ENCODE measurements around the gene WDFY4.

The WDFY4 gene

DNA sequence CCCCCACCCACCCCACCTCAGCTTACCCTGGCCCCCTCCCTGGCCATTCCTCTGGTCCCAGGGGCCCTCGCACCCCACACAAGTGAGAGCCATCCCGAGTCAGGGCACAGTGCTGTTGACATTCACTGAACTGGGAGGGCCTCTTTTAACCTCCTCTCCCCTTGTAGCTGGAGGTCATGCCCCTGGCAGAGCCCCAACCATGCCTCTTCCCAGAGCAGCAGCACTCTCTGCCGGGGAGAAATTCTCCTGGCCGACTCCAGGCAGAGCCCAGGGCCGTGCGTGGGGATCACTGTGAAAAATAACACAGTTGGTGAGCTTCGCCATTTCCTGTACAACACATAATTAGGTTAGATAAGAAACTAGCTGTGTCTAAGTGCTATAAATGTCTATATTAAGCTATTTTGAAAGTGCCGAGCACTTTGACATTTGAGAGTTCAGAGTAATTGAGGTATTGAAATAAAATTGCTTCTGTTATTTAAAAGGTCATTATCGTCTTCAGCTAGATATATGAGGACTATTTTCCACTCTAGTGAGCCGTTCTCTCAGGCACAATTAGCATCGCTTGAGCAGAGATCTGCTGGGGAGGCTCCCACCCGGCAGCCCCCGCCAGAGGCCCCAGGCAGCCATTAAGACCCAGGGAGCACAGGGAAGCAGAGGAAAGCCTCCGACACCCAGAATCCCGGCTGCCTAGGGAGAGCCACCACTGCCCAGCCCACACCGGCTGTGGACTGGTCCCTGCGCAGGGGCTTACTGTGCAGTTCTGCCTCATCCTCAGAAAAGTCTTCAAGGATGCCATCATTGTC, 317.4 kb downstream of the WDFY4 start:
- DNase-seq = no peak

GRCh38 chr10:49005270-49005669, 320.6 kb downstream of the WDFY4 start:
- DNase-seq = no peak

DNA sequence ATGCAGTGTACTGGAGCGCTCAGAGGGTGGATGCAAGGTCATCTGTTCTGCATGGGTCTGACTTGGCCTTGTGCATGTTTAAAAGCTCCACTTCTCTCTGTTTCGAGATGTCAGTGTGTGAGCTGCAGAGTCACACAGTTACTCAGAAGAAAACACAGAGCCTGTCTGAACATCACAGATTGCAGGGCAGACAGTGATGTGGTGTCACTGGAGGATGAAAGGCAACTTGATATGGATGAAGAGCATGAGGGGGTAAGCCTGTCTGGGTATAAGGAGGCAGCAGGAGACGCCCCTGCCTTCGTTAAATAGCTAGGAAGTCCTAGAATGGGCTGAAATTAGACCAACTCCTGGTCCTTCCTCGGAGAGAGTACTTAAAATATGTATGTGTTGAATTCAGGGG, 322.5 kb downstream of the WDFY4 start:
- no peak for DNase-seq

GRCh38 chr10:49008091-49008490, 323.4 kb downstream of the WDFY4 start:
- DNase-seq = no peak

DNA sequence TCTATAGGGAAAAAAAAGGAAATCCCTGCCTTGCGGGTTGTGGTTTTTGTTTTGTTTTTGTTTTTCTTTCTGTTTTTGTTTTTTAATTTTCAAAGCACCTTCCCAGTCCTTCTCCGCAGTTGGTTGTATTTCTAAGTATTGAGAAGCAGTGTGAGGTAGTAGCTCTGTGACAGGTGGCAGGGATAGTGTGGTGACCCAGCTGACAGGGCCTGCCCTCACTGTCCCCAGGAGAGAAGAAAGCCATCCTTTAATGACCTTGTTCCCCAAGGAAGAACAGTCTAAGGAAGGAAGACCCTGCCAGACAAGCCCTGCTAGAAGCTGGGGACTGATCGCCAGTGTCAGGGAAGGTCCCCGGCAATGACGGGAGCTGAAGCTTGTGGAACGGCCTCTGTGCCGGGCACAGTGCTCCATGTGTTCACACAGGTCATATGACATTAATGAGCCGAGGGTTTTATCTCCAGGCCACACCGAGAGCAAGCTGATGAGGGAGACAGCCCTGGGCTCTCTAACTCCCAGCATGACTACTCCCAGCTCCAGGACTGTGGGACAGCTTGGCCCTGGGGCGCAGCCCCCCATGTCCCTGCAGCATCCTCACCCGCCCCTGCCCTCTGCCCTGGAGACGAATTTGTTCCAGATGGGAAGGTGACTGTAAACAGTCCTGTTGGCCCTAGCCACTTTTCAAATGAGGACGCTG, 324.0 kb downstream of the WDFY4 start:
- no peak for DNase-seq

GRCh38 chr10:49009199-49009979, 324.7 kb downstream of the WDFY4 start:
- no peak for DNase-seq

DNA sequence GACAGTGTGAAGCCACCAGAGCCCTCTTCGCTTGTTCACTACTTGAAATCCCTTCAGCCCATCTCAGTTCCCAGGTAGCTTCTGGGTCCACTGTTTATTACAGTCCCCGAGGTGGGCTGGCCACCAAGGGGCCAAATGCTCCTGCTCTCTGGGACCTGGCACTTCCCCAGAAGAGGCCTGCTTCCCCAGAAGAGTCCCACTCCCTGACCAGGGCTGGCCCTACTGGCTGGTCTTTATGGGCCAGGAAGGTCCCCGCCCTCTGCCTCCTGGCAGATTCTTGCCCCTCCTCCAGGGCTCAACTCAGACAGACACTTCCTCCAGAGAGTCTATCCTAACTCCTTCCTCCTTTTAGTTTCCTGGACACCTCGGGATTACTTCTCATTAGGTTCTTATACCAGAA, 325.6 kb downstream of the WDFY4 start:
- DNase-seq = no peak

- no peak for DNase-seq
Measured at GRCh38 chr10:49010865-49011264, 326.2 kb downstream of the WDFY4 start.

DNA sequence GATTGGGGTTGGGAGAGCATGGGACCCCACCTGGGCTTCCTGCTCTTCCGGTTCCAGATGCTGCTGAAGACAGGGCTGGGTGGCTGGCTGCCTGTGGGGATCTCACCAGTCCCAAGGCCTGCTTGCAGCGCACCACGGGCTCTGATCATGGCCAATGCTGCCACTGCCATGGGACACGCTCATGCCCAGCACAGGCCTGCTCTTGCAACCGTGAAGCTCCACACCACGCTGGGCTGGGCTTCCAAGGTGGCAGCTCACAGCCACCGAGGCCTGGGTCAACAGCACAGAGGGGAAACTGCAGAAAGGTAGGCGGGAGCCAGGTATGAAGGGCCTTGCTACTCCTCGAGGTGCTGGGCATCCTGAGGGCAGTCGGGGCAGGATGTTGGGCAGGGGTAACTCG, 327.1 kb downstream of the WDFY4 start:
- DNase-seq = no peak

- DNase-seq = no peak
Measured at GRCh38 chr10:49012603-49013002, 327.9 kb downstream of the WDFY4 start.

GRCh38 chr10:49015700-49016099, 331.0 kb downstream of the WDFY4 start:
- no peak for DNase-seq

DNA sequence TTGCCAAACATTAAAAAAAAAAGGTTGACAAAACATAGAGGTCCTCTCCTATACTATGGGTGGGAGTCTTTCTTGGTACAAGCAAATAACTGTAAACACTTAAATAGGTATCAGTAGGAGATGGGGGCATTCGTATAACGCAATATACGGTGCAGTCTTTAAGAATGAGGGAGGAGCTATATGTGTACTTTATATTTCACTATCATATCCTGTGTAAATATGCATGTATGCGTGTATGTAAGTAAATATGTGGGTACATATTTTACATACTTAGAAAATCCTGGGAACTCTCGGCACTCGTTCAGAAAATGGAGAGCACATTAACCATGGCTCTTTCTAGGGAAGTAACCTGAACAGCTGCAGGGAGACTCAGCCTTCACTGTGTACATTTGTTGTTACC, 337.0 kb downstream of the WDFY4 start:
- no peak for DNase-seq

GRCh38 chr10:49023071-49023470, 338.4 kb downstream of the WDFY4 start:
- no peak for DNase-seq

DNA sequence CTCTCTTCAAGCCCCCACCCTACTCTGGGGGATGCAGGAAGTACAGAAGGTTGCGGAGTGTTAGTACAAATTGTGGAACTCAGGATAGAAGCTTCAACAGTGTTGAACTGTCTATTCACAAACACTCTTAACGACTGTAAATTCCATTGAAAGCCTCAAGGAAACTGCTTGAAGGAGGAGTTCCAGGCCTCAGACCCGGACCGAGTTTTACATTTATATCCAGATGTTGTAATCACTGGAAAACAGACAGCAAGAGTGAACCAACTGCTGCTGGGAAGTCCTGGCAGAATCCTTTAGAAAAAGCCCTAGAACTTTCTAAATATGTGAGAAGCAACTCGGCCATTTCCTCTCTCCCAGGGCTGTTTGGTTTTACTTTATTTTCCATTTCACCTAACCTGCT, 339.1 kb downstream of the WDFY4 start:
- DNase-seq = no peak

- DNase-seq = no peak
Measured at GRCh38 chr10:49024484-49024883, 339.8 kb downstream of the WDFY4 start.

- no peak for DNase-seq
Measured at GRCh38 chr10:49025347-49025983, 340.8 kb downstream of the WDFY4 start.

DNA sequence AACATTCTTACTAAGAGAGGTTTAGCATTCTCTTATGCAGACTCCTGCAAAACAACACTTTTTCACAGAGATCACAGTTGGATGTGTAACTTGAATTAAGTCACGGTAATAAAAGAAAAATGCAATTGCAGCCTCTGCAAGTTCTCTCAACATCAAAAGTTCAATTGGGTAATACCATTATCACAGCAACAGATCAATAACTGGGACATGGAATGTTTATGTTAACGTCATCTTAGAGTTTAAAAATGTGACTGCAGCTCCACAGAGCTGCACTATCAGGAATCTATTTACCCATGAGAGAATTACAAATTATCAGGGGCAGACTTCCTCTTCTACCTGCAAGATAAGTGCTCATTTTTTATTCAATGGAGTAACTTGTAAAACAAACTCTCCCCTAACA, 344.0 kb downstream of the WDFY4 start:
- no peak for DNase-seq

DNA sequence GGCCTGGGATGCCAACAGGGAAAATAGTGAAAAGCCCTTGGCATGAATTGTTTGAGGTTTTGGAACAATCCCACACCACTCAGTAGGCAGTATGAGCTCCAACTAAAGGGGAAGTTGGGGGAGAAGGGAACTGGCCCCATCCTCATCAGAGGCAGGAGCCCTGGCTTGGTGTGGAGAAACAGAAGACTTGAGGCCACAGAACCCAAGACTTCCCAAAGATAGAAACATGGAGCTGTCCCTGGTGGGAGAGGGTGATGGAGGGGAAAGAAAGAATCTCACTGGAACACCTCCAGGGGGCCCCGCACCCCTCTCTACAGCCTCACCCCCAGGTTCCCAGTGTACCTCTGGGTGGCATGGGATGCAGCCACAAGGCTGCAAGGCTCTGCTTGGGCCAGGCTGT, 345.0 kb downstream of the WDFY4 start:
- no peak for DNase-seq

Data from effector CD4-positive, alpha-beta T cell (primary cell).